GM18951 (cell line): ENCODE data around the gene TSHZ2.
"Not testable (repeated sequence)": the region's sequence is repeated elsewhere in the genome, so short reads cannot be mapped to it uniquely, and the experiment has no call there.

Source experiments
- POLR2A ChIP-seq: IDR thresholded peaks from 4 replicates; pipeline ENCODE4 v1.6.1; 2011; ENCODE audit warnings: mild to moderate bottlenecking; ENCODE audit not compliant: insufficient read length, insufficient read depth; ENCODE audit errors: extremely low read depth
- in situ Hi-C: fragments of 300-500 bp; cut with MboI; formaldehyde crosslinking; loops from one replicate; pipeline ENCODE4 v1.12.0; 2022; ENCODE audit warnings: low sequenced_read_pairs, mixed read lengths, inconsistent platforms; ENCODE audit not compliant: unreplicated experiment

Gene TSHZ2

DNA sequence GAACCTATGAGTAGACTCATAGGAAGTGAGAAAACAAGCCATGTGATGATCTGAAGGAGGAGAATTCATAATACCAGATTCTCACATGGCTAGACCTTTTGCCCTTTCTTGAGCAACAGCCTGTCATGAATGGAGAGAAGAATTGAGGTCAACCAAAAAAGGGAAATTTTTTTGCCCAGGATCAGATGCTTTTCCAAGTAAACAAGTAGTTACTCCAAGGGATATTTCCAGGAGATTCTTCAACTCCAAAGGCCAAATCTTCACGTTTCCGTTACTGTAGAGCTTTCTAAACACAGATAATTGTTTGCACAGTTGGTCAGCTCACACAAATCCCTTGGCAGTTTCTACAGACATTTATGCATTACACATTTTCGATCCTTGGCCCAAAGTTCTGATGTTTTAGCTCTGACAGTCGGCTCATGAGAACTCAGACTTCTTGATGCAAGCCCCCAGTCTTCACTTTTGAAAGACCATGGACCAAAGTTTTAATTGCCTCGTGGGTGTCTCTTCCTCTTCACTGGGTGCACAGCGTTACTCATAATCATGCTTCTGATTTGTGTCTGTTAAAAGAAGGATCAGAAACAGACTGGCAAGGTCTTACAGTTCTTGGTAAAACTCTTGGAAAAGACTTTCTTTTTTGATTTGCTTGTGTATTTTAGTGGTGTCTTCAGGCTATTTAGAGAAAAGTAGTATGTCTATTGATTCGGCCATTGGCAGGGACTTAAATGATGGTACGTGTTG is 115.0 kb downstream of the TSHZ2 start:
- no peak for TF ChIP-seq POLR2A
- in situ Hi-C loops: no loop called here

GRCh38 chr20:53088786-53089185 is 116.6 kb downstream of the TSHZ2 start:
- TF ChIP-seq POLR2A: no peak
- in situ Hi-C loops: no loop called here

DNA sequence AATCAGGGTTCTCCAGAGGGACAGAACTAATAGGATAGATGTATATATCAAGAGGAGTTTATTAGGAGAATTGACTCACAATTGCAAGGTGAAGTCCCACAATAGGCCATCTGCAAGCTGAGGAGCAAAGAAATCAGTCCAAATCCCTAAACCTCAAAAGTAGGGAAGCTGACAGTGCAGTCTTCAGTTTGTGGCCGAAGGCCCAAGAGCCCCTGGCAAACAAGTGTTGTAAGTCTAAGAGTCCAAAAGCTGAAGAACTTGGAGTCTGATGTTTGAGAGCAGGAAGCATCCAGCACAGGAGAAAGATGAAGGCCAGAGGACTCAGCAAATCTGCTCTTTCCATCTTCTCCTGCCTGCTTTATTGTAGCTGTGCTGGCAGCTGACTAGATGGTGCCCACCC is 117.7 kb downstream of the TSHZ2 start:
- in situ Hi-C loops: not testable (repeated sequence)

DNA sequence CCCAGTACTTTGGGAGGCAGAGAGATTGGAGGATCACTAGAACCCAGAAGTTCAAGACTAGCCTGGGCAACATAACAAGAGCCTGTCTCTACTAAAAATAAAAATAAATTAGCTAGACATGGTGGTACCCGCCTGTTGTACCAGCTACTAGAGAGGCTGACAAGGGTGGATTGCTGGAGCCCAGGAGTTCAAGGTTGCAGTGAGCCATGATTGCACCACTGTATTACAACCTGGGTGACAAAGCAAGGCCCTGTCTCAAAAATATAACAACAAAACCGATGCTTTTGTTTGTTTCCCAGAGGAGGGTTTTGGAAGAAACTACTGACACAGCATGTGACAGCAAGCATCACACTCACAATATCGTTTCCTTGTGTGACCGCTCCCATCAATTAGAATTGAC is 119.6 kb downstream of the TSHZ2 start:
- in situ Hi-C loops: no loop called here
- TF ChIP-seq POLR2A: no peak

- in situ Hi-C loops: no loop called here
- no peak for TF ChIP-seq POLR2A
Measured at GRCh38 chr20:53092772-53093300, 120.7 kb downstream of the TSHZ2 start.

GRCh38 chr20:53097371-53097770 is 125.2 kb downstream of the TSHZ2 start:
- in situ Hi-C loops: no loop called here
- no peak for TF ChIP-seq POLR2A

DNA sequence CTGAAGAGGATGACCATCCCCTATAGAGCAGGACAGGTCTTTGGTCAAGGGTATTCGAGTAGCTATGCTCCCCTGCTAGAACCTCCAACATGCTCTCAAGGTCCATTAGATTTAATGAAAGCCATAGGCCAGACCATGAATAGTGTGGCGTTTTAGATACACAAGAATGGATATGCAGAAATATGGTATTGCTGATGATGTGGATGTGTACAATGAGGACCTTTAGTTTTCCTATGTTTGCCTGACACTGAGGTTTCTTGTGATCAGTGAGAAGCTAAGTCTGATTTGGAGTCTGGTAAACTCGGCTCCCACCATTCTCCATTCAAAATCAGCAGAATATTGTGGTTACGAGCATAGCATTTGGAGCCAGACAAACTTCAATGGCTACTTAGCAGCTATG is 125.6 kb downstream of the TSHZ2 start:
- in situ Hi-C loops: no loop called here

GRCh38 chr20:53098621-53099020 is 126.5 kb downstream of the TSHZ2 start:
- in situ Hi-C loops: no loop called here
- no peak for TF ChIP-seq POLR2A

More for the DNA sequence above, 125.6 kb downstream of the TSHZ2 start:
- TF ChIP-seq POLR2A: no peak

- TF ChIP-seq POLR2A: no peak
- in situ Hi-C loops: no loop called here
Measured at GRCh38 chr20:53099856-53100255, 127.7 kb downstream of the TSHZ2 start.

DNA sequence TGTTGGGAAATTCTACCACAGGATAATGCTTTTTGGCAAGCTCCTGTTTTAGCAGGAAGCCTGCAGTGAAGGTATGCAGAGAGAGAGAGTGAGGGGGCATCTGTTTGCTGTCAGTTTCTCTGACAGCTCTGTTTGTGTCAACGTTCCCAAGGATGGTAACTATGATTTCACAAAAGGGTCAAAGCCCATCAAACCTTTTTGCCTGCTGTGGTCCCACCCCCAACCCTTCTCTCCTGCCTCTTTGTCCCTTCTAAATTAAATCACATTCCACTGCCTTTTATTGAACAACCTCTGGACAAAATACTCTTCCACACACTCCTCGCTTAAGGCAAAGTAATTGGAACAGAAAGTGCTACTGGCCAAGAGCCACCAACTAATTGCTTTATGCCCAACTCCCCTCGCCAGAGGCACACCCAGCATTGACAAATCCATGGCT is 128.3 kb downstream of the TSHZ2 start:
- in situ Hi-C loops: no loop called here
- TF ChIP-seq POLR2A: no peak

GRCh38 chr20:53101992-53102760 is 130.0 kb downstream of the TSHZ2 start:
- TF ChIP-seq POLR2A: no peak
- in situ Hi-C loops: no loop called here

DNA sequence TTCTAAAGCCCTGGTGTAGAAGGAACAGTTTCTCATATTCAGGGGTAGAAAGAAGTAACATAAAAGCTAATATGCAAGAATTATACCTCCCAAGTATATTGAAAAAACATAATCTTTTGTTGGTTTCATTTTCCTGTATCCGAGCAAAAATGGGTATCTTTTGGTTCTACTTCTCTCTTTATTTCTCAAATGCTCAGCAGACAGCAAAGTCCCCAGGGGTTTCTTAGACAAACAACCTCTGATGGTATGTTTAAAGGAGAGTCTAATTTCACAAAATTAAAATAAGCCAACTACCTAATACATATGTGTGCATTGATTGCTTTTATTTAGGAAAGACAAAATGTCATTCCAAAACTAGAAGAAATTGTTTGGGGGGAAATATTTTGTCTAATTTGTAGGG is 131.0 kb downstream of the TSHZ2 start:
- TF ChIP-seq POLR2A: no peak
- in situ Hi-C loops: no loop called here

DNA sequence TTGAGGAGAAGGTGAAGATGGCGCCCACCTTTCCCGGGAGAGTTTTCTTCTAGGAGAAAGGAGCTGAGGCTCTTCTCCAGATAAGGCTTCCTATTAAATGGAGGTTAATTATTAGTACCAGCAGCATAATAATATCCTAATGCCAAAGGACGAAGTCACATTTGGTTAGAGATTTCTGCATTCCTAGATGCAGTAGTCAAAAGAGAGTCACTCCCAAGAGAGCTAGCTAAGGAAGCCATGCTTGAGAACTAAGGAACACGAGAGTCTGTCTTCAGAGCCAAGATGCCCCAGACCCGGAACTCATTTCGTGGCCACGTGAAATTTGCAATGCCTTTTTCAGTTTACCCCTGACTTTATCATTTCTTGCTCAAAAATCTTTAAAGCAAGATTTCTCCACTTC is 132.7 kb downstream of the TSHZ2 start:
- in situ Hi-C loops: no loop called here
- TF ChIP-seq POLR2A: no peak

- TF ChIP-seq POLR2A: no peak
- in situ Hi-C loops: no loop called here
Measured at GRCh38 chr20:53116733-53117132, 144.6 kb downstream of the TSHZ2 start.
